Measurements from ENCODE around the gene HECTD2.
A peak's percentile ranks its signal among the peaks of the same experiment; 100 is the strongest.
"Not testable (repeated sequence)": the region's sequence is repeated elsewhere in the genome, so short reads cannot be mapped to it uniquely, and the experiment has no call there.

HECTD2 gene

GRCh38 chr10:91415816-91416215 lies 5.7 kb downstream of the HECTD2 start:
- DNase-seq = no peak

GRCh38 chr10:91416339-91416855 lies 6.3 kb downstream of the HECTD2 start:
- DNase-seq = no peak

- DNase-seq = no peak
These were observed 8.3 kb downstream of the HECTD2 start for GRCh38 chr10:91418416-91418815.

- no peak for DNase-seq
These were observed 10.7 kb downstream of the HECTD2 start for GRCh38 chr10:91420868-91421267.

- DNase-seq = no peak
These were observed 12.8 kb downstream of the HECTD2 start for GRCh38 chr10:91422915-91423314.

GRCh38 chr10:91424016-91424415 lies 13.9 kb downstream of the HECTD2 start:
- peak; percentile 19 for DNase-seq

- DNase-seq = no peak
These were observed 22.0 kb downstream of the HECTD2 start for GRCh38 chr10:91432175-91432574.

GRCh38 chr10:91433620-91434019 lies 23.5 kb downstream of the HECTD2 start:
- DNase-seq = no peak

- DNase-seq = no peak
These were observed 23.9 kb downstream of the HECTD2 start for GRCh38 chr10:91434041-91434440.

GRCh38 chr10:91435241-91435640 lies 25.1 kb downstream of the HECTD2 start:
- DNase-seq = no peak

- DNase-seq = not testable (repeated sequence)
These were observed 28.1 kb downstream of the HECTD2 start for GRCh38 chr10:91438228-91438627.

- DNase-seq = no peak
These were observed 34.4 kb downstream of the HECTD2 start for GRCh38 chr10:91444211-91445182.

- DNase-seq = no peak
These were observed 41.9 kb downstream of the HECTD2 start for GRCh38 chr10:91452063-91452462.

- DNase-seq = no peak
These were observed 43.4 kb downstream of the HECTD2 start for GRCh38 chr10:91453535-91453934.

- DNase-seq = not testable (repeated sequence)
These were observed 45.0 kb downstream of the HECTD2 start for GRCh38 chr10:91455135-91455534.

GRCh38 chr10:91460681-91461080 lies 50.5 kb downstream of the HECTD2 start:
- DNase-seq = no peak

- DNase-seq = no peak
These were observed 52.3 kb downstream of the HECTD2 start for GRCh38 chr10:91462423-91462822.

GRCh38 chr10:91464500-91464899 lies 54.4 kb downstream of the HECTD2 start:
- DNase-seq = no peak

- DNase-seq = no peak
These were observed 55.1 kb downstream of the HECTD2 start for GRCh38 chr10:91465261-91465660.

- DNase-seq = no peak
These were observed 57.0 kb downstream of the HECTD2 start for GRCh38 chr10:91467114-91467513.

GRCh38 chr10:91471602-91472001 lies 61.5 kb downstream of the HECTD2 start:
- no peak for DNase-seq

GRCh38 chr10:91472911-91473310 lies 62.8 kb downstream of the HECTD2 start:
- no peak for DNase-seq

- DNase-seq = no peak
These were observed 63.9 kb downstream of the HECTD2 start for GRCh38 chr10:91474009-91474408.

- no peak for DNase-seq
These were observed 67.1 kb downstream of the HECTD2 start for GRCh38 chr10:91477236-91477635.
